ENCODE measurements around the gene PSMB5.

The PSMB5 gene

DNA sequence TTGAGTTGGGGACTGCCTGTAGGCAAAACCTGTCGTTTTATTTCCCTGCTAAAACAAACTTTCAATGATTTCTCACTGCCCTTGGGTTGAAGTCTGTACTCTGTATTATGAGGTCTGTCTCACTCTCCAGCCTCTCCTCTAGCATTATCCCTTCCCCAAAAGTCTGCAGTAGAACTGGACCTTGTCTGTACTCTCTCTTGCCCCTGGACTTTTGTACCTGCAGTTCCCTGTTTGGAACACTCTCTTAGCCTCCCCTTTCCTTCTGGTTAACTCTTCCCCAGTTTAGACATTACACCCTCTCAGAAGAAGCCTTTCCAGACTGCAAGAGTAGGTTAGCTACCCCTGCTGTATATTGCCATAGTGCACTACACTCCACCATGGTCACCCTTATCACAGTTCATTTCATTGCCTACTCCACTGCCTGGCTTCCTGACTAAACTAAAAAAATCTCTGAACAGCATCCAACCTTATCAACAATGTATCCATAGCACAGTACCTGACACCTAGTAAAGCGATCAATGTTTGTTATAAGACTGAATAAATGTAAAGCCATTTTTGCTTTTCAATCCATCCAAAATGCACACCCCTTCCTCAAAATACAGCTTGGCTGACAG, 48.7 kb downstream of the PSMB5 start:
- no peak for DNase-seq

DNA sequence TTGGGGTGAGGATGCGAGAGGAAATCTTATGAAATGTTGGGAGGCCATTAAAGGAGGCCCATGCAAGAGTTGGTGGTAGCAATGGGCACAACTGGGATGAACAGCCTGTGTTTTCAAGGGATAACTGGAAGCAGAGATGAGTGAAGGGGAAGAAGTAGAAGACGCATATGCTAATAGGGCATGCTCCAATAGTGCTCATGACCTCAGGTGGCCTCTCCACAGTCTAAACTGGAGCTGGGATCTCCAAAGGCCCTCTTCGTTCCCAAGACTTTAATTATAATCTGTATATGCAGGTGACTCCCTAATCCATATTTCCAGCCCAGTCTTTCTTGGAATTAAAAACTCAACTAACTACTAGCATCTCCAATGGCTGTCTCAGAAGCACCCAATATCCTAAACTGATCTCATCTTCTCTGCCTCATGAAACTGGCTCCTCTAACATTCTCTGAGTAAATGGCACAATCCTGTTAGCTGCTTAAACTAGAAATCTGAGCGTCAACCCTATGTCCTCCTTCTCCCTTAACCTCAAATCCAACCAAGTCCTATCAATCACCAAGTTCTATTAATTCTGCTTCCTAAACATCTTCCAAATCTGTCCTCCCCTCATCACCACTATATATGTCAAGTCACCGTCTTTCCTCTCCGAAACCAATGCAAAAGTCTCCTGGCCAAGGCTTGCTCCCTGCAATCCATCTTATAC, 49.6 kb downstream of the PSMB5 start:
- no peak for DNase-seq

DNA sequence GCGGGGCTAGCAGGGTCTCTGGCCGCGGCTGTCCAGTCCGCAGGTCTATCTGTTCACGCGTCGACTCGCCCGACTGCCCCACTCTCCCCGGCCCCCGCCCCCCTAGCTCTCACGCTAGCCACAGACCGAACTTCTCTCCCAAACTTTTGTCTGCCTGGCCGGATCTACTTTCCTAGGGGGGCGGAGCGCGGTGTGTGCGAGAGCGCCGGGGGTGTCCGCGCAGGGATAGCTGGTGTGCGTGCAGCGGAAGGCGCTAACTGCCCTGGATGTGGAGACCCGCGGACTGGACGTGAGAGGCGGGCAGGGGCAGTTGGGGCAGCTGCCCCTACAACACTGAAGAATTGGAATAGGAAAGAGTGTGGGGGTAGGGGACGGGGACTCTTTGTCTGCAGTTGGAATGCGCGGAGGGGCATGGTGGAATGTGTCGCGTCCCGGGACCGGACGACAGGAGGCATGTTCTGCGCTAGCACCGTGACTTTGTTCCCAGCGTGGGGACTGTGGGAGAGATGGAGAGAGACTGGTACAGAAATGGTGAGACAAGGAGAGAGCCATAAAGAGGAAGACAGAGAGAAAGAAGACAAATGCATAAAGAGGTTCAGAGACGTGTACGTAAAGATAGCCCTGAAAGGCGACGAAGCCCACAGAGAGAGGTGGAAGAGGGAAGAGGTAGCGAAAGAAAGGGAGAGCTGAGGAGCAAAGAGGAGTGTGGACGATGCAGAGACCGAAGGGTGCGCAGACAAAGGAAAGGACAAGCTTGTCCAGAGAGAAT, 52.0 kb downstream of the PSMB5 start, which contains the start of gene AJUBA:
AJUBA (minus strand) TSS at position 75 of the 769 bp plus-strand sequence. CDS start 285 bp downstream, outside the sequence.
- DNase-seq = peak; percentile 81

DNA sequence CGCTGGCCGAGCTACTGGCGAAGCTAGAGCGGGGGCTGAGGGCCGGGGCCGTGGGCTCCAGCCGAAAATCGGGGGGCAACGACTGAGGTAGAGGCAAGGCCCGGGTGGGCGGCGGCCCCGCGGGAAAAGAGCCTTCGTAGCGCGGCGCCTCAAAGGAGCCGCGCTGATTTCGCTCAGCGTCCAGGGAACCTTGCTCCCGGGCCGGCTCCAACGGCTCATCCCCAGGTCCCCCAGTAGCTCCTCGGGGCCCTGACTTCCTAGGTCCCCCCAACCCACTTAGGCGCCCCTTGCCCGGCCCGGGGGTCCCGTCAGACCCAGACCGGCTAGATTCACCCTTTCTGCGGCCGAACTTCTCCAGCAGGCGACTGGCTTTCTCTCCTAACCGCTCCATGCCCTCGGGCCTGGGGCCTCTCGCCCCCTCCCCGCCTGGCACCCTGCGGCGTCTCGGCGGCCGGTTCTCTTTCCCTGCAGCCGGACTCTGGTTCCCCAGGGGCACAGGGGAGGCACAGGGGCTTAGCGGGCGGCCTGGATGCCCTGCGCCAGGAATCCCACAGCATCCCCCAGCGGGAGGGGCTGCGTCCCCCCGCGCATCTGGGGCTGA, 52.7 kb downstream of the PSMB5 start:
- no peak for DNase-seq

DNA sequence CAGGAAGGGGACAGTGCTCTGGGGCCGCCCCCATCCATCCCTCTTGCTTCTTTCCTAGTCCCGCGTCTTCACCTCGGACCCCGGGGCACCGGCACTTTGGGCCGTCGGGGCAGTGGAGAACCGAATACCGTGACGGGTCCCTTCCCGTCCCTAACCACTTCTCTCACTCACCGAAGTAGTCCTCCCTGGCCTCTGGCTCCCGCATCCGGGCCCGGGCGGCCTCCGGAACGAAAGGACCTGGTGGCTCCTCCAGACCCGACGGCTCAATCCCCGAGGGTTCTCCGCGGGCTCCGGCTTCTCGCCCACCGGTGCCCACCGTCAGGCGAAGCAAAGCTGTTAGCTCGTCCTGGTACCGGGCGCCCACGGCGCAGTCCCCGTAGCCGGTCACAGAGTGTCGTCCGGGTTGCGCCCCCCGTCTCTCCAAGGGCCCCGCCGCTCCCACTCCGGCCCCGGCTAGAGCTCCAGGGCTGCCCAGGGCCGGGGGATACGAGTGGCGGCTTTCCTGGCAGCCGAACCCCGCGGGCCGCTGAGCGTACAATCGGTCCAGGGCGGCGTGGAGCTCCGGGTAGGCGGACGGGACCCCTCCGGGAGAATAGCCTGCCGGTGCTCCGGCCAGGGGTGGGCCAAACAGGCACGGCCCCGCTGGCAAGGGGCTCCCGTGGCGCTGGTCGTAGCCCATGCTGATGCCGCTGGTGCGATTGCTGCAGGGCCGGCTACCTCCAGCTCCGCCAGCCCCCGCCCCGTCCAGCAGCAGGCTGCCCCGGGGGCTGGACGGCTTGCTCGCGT, 53.4 kb downstream of the PSMB5 start:
- no peak for DNase-seq

DNA sequence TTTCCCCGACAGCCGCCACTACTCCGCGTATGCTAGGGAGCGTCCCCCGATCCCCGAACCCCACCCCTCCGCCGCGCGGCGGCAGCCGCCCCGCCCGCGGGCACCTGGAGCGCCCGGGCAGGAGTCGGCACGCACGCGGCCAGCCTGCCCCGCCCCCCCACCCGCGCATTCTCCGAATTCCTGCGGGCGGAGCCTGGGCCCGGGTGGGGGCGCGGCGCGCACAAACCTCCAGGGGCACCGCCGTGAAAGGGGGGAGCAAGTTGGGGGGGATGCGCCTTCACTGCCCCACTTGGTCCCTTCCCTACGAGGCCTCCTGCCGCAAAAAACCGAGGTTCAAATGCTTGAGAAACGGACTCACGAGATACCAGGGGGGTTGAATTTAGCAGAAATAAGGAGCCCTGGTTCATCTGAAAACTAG, 54.0 kb downstream of the PSMB5 start:
- DNase-seq = no peak

GRCh38 chr14:22979748-22980392, 54.8 kb downstream of the PSMB5 start:
- DNase-seq = no peak

DNA sequence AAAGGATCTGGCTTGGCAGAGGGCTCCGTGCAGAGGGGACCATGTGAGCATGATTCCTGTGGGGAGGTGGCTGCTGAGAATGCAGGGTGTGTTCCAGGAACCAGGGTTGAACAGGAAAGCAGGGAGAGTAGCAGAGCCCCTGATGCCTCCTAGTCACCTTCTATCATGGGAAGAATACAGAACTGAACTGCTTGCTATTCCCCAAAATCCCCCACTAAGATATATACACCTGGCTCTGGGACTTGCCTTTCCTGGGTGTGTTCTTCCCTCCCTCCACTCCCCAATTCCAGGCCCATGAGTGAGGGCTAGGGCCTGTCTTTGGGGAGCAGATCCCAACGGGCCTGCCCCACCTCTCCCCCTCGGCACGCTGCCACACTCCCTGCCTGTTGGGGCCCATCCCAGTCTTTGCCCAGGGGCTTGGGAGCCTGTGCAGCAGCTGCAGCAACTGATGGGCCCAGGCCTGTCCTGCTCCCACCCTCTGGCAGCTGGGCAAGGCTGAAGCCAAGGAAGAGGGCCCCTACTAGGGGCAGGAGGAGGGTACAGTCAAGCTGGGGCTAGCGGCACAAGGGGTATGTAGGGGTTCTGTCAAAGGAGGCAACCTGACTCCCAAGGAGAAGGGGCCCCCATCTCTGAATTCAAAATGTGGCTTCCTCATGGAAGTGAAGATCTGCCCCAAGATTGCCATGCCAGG, 55.6 kb downstream of the PSMB5 start:
- DNase-seq = no peak

DNA sequence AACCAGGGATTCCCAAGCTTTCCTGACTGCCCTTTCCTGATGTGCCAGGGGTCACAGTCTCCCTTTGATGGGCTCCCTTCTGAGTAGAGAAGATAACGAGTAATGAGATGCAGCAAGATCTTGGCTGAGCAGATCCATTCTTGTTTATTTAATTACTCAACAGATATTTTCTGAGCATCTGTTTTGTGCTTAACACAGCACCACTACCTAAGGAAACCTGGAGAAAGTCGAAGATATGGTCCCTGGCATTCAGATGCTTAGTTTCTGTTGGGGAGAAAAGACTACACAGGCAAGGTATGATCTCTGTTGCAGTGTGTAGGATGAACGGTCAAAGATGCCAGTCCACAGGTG, 56.2 kb downstream of the PSMB5 start:
- DNase-seq = no peak

GRCh38 chr14:22977684-22978486, 56.8 kb downstream of the PSMB5 start:
- DNase-seq = no peak

DNA sequence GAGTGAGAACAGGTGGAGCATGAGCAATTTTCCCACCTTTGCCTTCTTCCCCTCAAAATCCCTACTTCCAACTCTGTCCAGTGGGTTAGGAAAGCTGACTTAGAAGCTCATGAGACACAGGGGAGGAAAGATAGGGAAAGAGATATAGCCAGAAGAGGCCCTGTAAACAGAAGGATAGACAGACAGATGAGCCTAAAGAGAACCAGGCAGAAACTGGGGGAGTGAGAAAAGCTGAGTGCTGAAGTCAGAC, 57.3 kb downstream of the PSMB5 start:
- no peak for DNase-seq

DNA sequence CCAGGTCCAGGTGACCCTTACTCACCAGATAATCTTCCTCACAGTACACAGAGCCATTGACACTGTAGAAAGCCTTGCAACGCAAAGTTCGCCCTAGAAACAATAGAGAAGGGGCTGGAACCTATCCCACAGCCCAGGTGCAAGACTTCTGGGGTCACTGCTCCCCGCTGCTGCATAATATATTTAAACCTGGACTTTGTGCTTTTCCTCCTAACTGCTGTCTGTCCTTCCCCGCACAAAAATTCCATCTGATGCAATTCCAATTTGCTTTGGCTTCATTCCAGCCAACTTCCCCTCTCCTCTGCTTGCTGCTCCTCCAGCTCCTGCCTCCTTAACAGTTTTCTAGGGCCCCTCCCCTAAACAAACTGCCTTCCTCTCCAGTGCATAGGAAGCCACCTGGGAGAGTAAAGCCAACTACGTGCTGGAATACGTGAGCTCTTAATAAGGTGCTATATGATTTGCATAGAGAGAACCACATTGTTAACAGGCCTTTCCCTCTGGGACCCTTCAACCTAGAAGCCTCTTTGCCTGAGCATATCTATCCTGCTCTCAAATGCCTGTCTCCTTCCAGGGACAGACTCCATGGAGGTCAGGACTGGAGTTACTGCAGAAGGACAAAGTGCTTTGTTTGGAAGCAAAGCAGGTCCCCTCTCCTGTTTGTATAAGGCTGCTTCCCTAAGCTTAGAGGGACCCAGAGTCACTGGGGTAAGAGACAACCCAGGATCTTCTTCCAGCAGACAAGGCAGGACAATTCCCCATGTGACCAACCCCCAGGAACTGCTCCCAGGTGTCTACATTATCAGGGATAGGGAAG, 57.9 kb downstream of the PSMB5 start:
- no peak for DNase-seq

Data from stimulated activated CD4-positive, alpha-beta T cell treated with anti-CD3 and anti-CD28 coated beads, Interleukin-4, amount 100 ng/mL, for 24 hours (primary cell).